A549 treated with dexamethasone at 1 μM for 4 hours (cell line): ENCODE measurements around the gene ZBTB40. TPM values are rescaled to one million over a fixed set of nuclear protein-coding genes. Genes with fewer than 3 reads are reported as not detected.

Experiments
- total RNA-seq: library from RNA; stranded (reverse); fragments of 200-300 nt; extraction: Qiagen RNA extraction; gene quantifications from 5 replicates; pipeline ENCODE4 v1.2.3, GENCODE V29; 2022

The ZBTB40 gene
- total RNA-seq: 3.4 to 5.8 TPM (median 5.4 TPM) in 5 replicates

GRCh38 chr1:22451702-22452480 is at the start of gene ZBTB40:
TSS of gene ZBTB40 (plus strand) at chr1:22451851. CDS start at chr1:22489949, 38,098 bp downstream.

GRCh38 chr1:22562584-22563583 is 111.2 kb downstream of the ZBTB40 start, which contains the start of gene EPHA8:
TSS of gene EPHA8 (plus strand) at chr1:22563489. CDS start at chr1:22563636, 147 bp downstream.

Other genes starting within 250 kb of the ZBTB40 start
- gene EPHA8, start 111.6 kb downstream of the ZBTB40 start, total RNA-seq: 0.02 to 0.10 TPM (median 0.05 TPM) in 4 of 5 replicates, not detected in the other
- not detected in 5 replicates for gene C1QA, start 184.8 kb downstream of the ZBTB40 start, total RNA-seq
- gene C1QC, start 191.8 kb downstream of the ZBTB40 start, total RNA-seq: not detected in 5 replicates
- gene C1QB, start 201.4 kb downstream of the ZBTB40 start, total RNA-seq: not detected in 5 replicates